Measurements from ENCODE around the gene EIF4G3.

DNA sequence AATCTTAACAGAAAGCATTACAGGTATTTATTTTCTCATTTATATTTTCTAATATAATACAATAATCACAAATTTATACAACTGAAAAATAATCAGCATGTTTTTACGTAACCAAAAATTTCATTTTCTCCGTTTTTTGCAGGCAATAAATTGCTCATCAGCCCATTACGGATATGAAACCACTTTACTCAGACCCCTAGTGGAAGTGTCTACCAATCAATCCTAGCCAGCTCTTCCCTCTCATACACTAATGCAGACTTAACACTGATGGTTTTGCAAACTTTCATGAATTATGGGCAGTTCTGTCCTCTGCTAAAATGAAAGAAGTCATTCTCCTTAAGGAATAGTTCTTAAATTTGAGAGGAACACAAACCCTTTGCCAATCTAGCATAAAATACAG is 124.7 kb downstream of the EIF4G3 start:
- TF ChIP-seq, protein P1, sequence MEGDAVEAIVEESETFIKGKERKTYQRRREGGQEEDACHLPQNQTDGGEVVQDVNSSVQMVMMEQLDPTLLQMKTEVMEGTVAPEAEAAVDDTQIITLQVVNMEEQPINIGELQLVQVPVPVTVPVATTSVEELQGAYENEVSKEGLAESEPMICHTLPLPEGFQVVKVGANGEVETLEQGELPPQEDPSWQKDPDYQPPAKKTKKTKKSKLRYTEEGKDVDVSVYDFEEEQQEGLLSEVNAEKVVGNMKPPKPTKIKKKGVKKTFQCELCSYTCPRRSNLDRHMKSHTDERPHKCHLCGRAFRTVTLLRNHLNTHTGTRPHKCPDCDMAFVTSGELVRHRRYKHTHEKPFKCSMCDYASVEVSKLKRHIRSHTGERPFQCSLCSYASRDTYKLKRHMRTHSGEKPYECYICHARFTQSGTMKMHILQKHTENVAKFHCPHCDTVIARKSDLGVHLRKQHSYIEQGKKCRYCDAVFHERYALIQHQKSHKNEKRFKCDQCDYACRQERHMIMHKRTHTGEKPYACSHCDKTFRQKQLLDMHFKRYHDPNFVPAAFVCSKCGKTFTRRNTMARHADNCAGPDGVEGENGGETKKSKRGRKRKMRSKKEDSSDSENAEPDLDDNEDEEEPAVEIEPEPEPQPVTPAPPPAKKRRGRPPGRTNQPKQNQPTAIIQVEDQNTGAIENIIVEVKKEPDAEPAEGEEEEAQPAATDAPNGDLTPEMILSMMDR (IDR thresholded peaks at IDR 0.05; ENCODE audit: extremely low read depth in 1 of 2, insufficient read depth in 1 of 2, low read depth in 1 of 2, low read length in 2 of 2) = no peak
- TF ChIP-seq GATA2 (IDR thresholded peaks at IDR 0.05; ENCODE audit: insufficient read depth, insufficient read length, low read depth, low read length) (no peak), POLR2A (IDR thresholded peaks at IDR 0.05; ENCODE audit: low read depth, low read length) (no peak), POLR2AphosphoS5 (IDR thresholded peaks at IDR 0.05; ENCODE audit: insufficient read depth, low read depth, low read length) (no peak), EZH2 (IDR thresholded peaks at IDR 0.05; ENCODE audit: borderline replicate concordance, low read depth, low read length, severe bottlenecking) (no peak), MYC (IDR thresholded peaks at IDR 0.05; ENCODE audit: low read depth, low read length) (no peak)
- TF ChIP-seq, protein P2, sequence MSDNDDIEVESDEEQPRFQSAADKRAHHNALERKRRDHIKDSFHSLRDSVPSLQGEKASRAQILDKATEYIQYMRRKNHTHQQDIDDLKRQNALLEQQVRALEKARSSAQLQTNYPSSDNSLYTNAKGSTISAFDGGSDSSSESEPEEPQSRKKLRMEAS (IDR thresholded peaks at IDR 0.05; ENCODE audit: insufficient read depth, insufficient read length) = no peak

Measured in endothelial cell of umbilical vein (primary cell).